Lung (tissue), 12 donors: ENCODE results near the gene KCTD3. TPM values are rescaled to one million over a fixed set of nuclear protein-coding genes. Genes with fewer than 3 reads are reported as not detected.

Experiments used
- ATAC-seq: fragments of 200-7000 bp; cut with Tn5 transposase; one replicate; pipeline ENCODE4 v1.9.1; 2020; ENCODE audit warnings: moderate number of reproducible peaks; ENCODE audit not compliant: insufficient read depth, low FRiP score
- DNase-seq, 3 donors: peaks; one replicate each; pipeline ENCODE4 v3.0.0-alpha.2; 2013 to 2017
- H3K27ac ChIP-seq, 2 donors: one replicate each; pipeline ENCODE4 v1.5.1; 2013; ENCODE audit warnings: mild to moderate bottlenecking in 2 of 2, moderate library complexity in 2 of 2, control low read depth in 1 of 2, inconsistent platforms in 1 of 2, low read depth in 1 of 2, low read length in 1 of 2
- H3K27me3 ChIP-seq, 3 donors: one replicate each; pipeline ENCODE4 v1.5.1; 2013; ENCODE audit warnings: low read length in 2 of 3; ENCODE audit not compliant: control insufficient read depth in 3 of 3, insufficient read depth in 3 of 3
- H3K36me3 ChIP-seq, 4 donors: one replicate each; pipeline ENCODE4 v1.5.1; 2013; ENCODE audit warnings: low read length in 4 of 4, mild to moderate bottlenecking in 1 of 4, moderate library complexity in 1 of 4; ENCODE audit not compliant: control insufficient read depth in 4 of 4, insufficient read depth in 4 of 4
- H3K4me1 ChIP-seq, 5 donors: one replicate each; pipeline ENCODE4 v1.5.1; 2013; ENCODE audit warnings: low read length in 5 of 5, mild to moderate bottlenecking in 2 of 5, moderate library complexity in 1 of 5; ENCODE audit not compliant: control insufficient read depth in 5 of 5, insufficient read depth in 5 of 5
- H3K4me3 ChIP-seq: one replicate; pipeline ENCODE4 v1.5.1; 2013; ENCODE audit warnings: mild to moderate bottlenecking, control low read depth, moderate library complexity
- H3K9ac ChIP-seq, 2 donors: one replicate each; pipeline ENCODE4 v1.5.1; 2013; ENCODE audit warnings: low read length in 2 of 2, control low read depth in 1 of 2; ENCODE audit not compliant: insufficient read depth in 1 of 2
- H3K9me3 ChIP-seq, 4 donors: one replicate each; pipeline ENCODE4 v1.5.1; 2013; ENCODE audit warnings: low read length in 3 of 4, mild to moderate bottlenecking in 1 of 4, moderate library complexity in 1 of 4; ENCODE audit not compliant: control insufficient read depth in 4 of 4, insufficient read depth in 3 of 4
- WGBS, 2 donors: extraction: QIAGEN DNeasy Blood & Tissue Kit; methylation state at CpG; one replicate each; pipeline ENCODE4 v1.1.7; 2013; 5-methylcytosine and 5-hydroxymethylcytosine counted together
- polyA plus RNA-seq, 2 donors: library from polyadenylated mRNA; stranded (reverse); fragments of 200-250 nt; gene quantifications; one replicate each; pipeline ENCODE4 v1.2.1, GENCODE V29; 2013
- total RNA-seq, 2 donors: library from RNA; depleted of rRNA in 1 of 2; stranded (reverse); fragments of >200 nt in 1 of 2; gene quantifications; one replicate each; pipeline ENCODE4 v1.2.1, GENCODE V29; 2014 to 2021
- TF ChIP-seq, protein P1 (sequence below): IDR thresholded peaks from 2 replicates; pipeline ENCODE4 v1.5.1; 2012; ENCODE audit warnings: mild to moderate bottlenecking; ENCODE audit errors: control extremely low read depth, extremely low read depth
- donor health status: control.
- donor health status: control.
- donor health status: Bipolar disorder and iron deficiency.
- donor health status: healthy.
- donor health status: DM: yes; HTN: yes; CAD: no.

KCTD3 gene
- total and polyA plus RNA-seq, 4 donors, result 11.6 to 47.5 (median 18.1) TPM

DNA sequence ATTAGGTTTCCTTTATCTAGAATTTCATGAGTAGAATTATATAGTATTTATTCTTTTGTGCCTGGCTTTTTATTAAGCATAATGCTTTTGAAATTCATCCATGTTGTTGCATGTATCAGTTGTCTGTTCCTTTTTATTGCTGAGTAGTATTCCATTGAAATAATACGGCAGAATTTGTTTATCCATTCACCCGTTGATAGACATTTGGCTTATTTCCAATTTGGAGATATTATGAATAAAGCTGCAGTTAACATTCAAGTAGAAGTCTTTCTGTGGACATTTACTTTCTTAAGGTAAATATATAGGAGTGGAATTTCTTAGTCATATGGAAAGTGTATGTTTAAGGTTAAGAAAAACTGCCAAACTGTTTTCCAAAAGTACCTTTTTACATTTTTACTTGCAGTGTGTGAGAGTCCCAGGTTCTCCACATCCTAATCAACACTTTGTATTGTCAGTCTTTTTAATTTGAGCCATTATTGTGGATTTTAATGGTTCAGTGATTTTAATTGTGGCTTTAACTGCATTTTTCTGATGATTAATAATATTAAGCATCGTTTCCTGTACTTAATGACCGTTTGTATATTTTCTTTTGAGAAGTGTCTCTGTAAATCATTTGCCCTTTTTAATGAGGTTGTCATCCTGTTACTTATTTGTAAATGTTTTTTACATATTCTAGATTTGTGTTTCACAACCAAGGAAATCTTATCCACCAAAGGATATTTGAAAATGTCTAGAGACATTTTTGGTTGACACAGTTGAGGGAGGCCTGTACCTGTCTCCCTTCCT is 22.7 kb downstream of the KCTD3 start:
- no peaks in the 10 kb centered on the region for H3K9me3 ChIP-seq
- no peak overlapping the region for H3K4me3 ChIP-seq
- no peak overlapping the region for H3K9ac ChIP-seq
- WGBS, 2 donors, result 73 to 76% methylated on average over 4 of the region's 4 CpGs
- ATAC-seq, result no peak
- H3K27me3 ChIP-seq, result no peaks in the 10 kb centered on the region
- peaks cover 0 to 3% (median 2%) of the 10 kb centered on the region in 5 donors for H3K4me1 ChIP-seq
- H3K36me3 ChIP-seq, result peaks cover 2 to 19% (median 10%) of the 10 kb centered on the region in 4 donors
- no peak for DNase-seq
- no peak overlapping the region for H3K27ac ChIP-seq
- TF ChIP-seq, protein P1, sequence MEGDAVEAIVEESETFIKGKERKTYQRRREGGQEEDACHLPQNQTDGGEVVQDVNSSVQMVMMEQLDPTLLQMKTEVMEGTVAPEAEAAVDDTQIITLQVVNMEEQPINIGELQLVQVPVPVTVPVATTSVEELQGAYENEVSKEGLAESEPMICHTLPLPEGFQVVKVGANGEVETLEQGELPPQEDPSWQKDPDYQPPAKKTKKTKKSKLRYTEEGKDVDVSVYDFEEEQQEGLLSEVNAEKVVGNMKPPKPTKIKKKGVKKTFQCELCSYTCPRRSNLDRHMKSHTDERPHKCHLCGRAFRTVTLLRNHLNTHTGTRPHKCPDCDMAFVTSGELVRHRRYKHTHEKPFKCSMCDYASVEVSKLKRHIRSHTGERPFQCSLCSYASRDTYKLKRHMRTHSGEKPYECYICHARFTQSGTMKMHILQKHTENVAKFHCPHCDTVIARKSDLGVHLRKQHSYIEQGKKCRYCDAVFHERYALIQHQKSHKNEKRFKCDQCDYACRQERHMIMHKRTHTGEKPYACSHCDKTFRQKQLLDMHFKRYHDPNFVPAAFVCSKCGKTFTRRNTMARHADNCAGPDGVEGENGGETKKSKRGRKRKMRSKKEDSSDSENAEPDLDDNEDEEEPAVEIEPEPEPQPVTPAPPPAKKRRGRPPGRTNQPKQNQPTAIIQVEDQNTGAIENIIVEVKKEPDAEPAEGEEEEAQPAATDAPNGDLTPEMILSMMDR, result no peak

DNA sequence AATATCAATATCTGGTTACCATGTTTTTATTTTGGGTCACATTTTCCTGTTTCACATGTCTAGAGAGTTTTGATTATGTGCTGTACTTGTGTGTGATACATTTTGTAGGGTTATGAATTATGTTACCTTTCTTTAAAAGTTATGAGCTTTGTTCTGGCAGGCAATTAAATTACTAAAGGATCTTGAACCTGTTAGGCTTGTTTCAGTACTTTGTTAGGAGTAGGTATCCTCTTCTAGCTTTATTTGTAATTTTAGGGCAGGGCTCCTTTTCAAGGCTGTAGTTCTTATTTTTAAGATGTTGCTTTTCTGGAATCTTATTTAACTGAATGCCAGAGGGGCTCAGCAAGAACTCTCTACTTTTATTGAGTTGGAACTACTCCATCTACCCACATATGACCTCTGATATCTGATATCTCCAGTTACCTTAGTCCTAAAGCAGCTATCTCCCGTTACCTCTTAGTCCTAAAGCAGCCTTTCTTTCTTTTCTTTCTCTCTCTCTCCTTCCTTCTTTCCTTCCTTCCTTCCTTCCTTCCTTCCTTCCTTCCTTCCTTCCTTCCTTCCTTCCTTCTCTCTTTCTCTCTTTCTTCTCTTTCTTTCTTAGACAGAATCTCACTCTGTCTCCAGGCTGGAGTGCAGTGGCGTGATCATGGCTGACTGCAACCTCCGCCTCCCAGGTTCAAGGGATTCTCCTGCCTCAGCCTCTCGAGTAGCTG is 23.8 kb downstream of the KCTD3 start:
- Histone ChIP-seq H3K27me3 (no peaks in the 10 kb centered on the region), H3K9me3 (no peaks in the 10 kb centered on the region), H3K4me3 (no peak overlapping the region), H3K4me1 (peaks cover 0 to 4% (median 2%) of the 10 kb centered on the region in 5 donors), H3K9ac (no peak overlapping the region), H3K27ac (no peak overlapping the region), H3K36me3 (peaks cover 2 to 25% (median 15%) of the 10 kb centered on the region in 4 donors)
- no peak for DNase-seq
- no peak for ATAC-seq
- WGBS, 2 donors, result 93 to 96% methylated on average over 4 of the region's 4 CpGs
- TF ChIP-seq, protein P1, result no peak

DNA sequence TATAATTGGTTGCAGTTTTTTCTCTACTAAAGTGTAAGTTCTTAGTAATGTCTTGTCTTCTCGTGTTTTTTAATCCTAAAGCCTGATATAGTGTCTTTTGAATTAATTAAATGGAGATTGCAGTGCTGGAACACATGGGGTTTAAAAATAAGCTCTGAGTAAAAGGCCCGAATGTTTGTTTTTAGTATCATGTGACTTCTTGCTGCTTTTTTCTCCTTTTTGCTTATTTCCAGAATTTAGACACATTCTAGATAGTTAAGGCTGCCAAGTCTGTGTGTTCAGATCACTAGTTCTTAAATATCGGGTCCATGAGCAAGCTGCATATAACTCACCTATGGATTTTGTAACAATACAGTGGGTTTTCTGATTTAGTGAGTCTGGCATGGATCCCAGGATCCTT is 27.5 kb downstream of the KCTD3 start:
- WGBS, 2 donors, result 75 to 83% methylated on average over 3 of the region's 3 CpGs
- no peak for ATAC-seq
- H3K9me3 ChIP-seq, result no peaks in the 10 kb centered on the region

More for the DNA sequence above, 27.5 kb downstream of the KCTD3 start:
- Histone ChIP-seq H3K4me3 (no peak overlapping the region), H3K27ac (no peak overlapping the region), H3K27me3 (no peaks in the 10 kb centered on the region), H3K9ac (no peak overlapping the region), H3K36me3 (peaks cover 0 to 31% (median 16%) of the 10 kb centered on the region in 4 donors), H3K4me1 (peaks cover 0 to 5% (median 3%) of the 10 kb centered on the region in 5 donors)
- peak in 1 of 3 donors; percentile 31 for DNase-seq
- TF ChIP-seq, protein P1, result no peak
